Progenitor cell of endocrine pancreas (in vitro differentiated cells): Measurements from ENCODE around the gene CEPT1. TPM values are rescaled to one million over a fixed set of nuclear protein-coding genes. Genes with fewer than 3 reads are reported as not detected.
"Not testable (repeated sequence)": the region's sequence is repeated elsewhere in the genome, so short reads cannot be mapped to it uniquely, and the experiment has no call there.

Experiments
- DNase-seq: peaks from one replicate; pipeline ENCODE4 v3.0.0; 2021; ENCODE audit warnings: low spot score; ENCODE audit not compliant: unreplicated experiment
- H3K27ac Mint-ChIP-seq: 2 replicates; pipeline ENCODE4 v1.8.0; 2021; ENCODE audit warnings: mild to moderate bottlenecking, moderate library complexity, mixed read lengths
- H3K27me3 Mint-ChIP-seq: 2 replicates; pipeline ENCODE4 v1.8.0; 2021; ENCODE audit warnings: mixed read lengths
- H3K36me3 Mint-ChIP-seq: 2 replicates; pipeline ENCODE4 v1.8.0; 2022; ENCODE audit warnings: mixed read lengths; ENCODE audit not compliant: insufficient read depth
- H3K4me1 Mint-ChIP-seq: 2 replicates; pipeline ENCODE4 v1.8.0; 2021; ENCODE audit warnings: low read depth, mixed read lengths
- H3K4me3 Mint-ChIP-seq: 2 replicates; pipeline ENCODE4 v1.8.0; 2021; ENCODE audit warnings: low read depth, mild to moderate bottlenecking, moderate library complexity, mixed read lengths
- H3K9me3 Mint-ChIP-seq: 2 replicates; pipeline ENCODE4 v1.8.0; 2021; ENCODE audit warnings: low read depth, mixed read lengths
- CTCF ChIP-seq: fragments of 200-600 bp; sonication (generic); IDR thresholded peaks from one replicate; pipeline ENCODE4 v1.5.0; 2021; ENCODE audit warnings: antibody characterized with exemption, mild to moderate bottlenecking; ENCODE audit not compliant: unreplicated experiment
- long read RNA-seq: library from polyadenylated mRNA; unstranded; transcript quantifications from one replicate; pipeline ENCODE4 v2.0.0, GENCODE V29; 2020
- total RNA-seq: library from RNA; stranded (reverse); gene quantifications from 2 replicates; pipeline ENCODE4 v1.2.1, GENCODE V29; 2021

Gene CEPT1
- total RNA-seq = 35.6 and 41.1 TPM in 2 replicates
- long read RNA-seq, transcript CEPT1-209 (9 exons, 1,957 nt) = minor isoform, 13 of 125 reads
- long read RNA-seq, transcript CEPT1-201 (9 exons, 2,198 nt) = major isoform, 70 of 125 reads
- long read RNA-seq, partial matches to known transcripts = 17 of 125 reads
- long read RNA-seq, other reads (novel, unspliced or antisense) = 24 of 125 reads

GRCh38 chr1:111139956-111140679 is at the start of gene CEPT1, which contains the start of gene DRAM2:
Gene CEPT1 (plus strand): TSS chr1:111140223. CDS start chr1:111147715, 7,492 bp downstream.
Gene DRAM2 (minus strand): TSS chr1:111140093. CDS start chr1:111131554, 8,539 bp downstream.
- DNase-seq = peak; percentile 89
- Mint-ChIP-seq H3K4me1 (peaks cover 24% of the 10 kb centered on the region), H3K27me3 (no peaks in the 10 kb centered on the region), H3K27ac (peak within 1 kb of the TSS; percentile 99), H3K9me3 (no peaks in the 10 kb centered on the region), H3K36me3 (peaks cover 3% of the 10 kb centered on the region), H3K4me3 (peak within 1 kb of the TSS; percentile 98)
- TF ChIP-seq CTCF = no peak

GRCh38 chr1:111095421-111095820 is 44.6 kb upstream of the CEPT1 start:
- peaks cover 14% of the 10 kb centered on the region for H3K36me3 Mint-ChIP-seq
- H3K27me3 Mint-ChIP-seq, H3K27ac Mint-ChIP-seq, H3K4me3 Mint-ChIP-seq, DNase-seq, H3K4me1 Mint-ChIP-seq: not testable (repeated sequence)
- peaks cover 62% of the 10 kb centered on the region for H3K9me3 Mint-ChIP-seq

GRCh38 chr1:111097356-111098099 is 42.5 kb upstream of the CEPT1 start:
- no peak for TF ChIP-seq CTCF
- H3K4me3 Mint-ChIP-seq = no peak overlapping the region
- no peaks in the 10 kb centered on the region for H3K27me3 Mint-ChIP-seq
- peaks cover 74% of the 10 kb centered on the region for H3K9me3 Mint-ChIP-seq
- H3K36me3 Mint-ChIP-seq = peaks cover 22% of the 10 kb centered on the region
- H3K27ac Mint-ChIP-seq = no peak overlapping the region
- no peak for DNase-seq
- peaks cover 3% of the 10 kb centered on the region for H3K4me1 Mint-ChIP-seq

- Mint-ChIP-seq H3K27me3 (no peaks in the 10 kb centered on the region), H3K9me3 (peaks cover 78% of the 10 kb centered on the region), H3K4me1 (peaks cover 3% of the 10 kb centered on the region), H3K36me3 (peaks cover 28% of the 10 kb centered on the region), H3K4me3 (no peak overlapping the region), H3K27ac (no peak overlapping the region)
- TF ChIP-seq CTCF = no peak
- no peak for DNase-seq
Observed at GRCh38 chr1:111099289-111099688, 40.7 kb upstream of the CEPT1 start.

- no peaks in the 10 kb centered on the region for H3K4me1 Mint-ChIP-seq
Observed at GRCh38 chr1:111101854-111102642, 38.0 kb upstream of the CEPT1 start.

More at GRCh38 chr1:111101854-111102642, 38.0 kb upstream of the CEPT1 start:
- no peaks in the 10 kb centered on the region for H3K27me3 Mint-ChIP-seq
- DNase-seq = no peak
- H3K36me3 Mint-ChIP-seq = peaks cover 27% of the 10 kb centered on the region
- peaks cover 73% of the 10 kb centered on the region for H3K9me3 Mint-ChIP-seq
- no peak for TF ChIP-seq CTCF
- no peak overlapping the region for H3K27ac Mint-ChIP-seq
- H3K4me3 Mint-ChIP-seq = no peak overlapping the region
